ENCODE data around the gene SCNN1A.
A peak's percentile ranks its signal among the peaks of the same experiment; 100 is the strongest.

The SCNN1A gene

DNA sequence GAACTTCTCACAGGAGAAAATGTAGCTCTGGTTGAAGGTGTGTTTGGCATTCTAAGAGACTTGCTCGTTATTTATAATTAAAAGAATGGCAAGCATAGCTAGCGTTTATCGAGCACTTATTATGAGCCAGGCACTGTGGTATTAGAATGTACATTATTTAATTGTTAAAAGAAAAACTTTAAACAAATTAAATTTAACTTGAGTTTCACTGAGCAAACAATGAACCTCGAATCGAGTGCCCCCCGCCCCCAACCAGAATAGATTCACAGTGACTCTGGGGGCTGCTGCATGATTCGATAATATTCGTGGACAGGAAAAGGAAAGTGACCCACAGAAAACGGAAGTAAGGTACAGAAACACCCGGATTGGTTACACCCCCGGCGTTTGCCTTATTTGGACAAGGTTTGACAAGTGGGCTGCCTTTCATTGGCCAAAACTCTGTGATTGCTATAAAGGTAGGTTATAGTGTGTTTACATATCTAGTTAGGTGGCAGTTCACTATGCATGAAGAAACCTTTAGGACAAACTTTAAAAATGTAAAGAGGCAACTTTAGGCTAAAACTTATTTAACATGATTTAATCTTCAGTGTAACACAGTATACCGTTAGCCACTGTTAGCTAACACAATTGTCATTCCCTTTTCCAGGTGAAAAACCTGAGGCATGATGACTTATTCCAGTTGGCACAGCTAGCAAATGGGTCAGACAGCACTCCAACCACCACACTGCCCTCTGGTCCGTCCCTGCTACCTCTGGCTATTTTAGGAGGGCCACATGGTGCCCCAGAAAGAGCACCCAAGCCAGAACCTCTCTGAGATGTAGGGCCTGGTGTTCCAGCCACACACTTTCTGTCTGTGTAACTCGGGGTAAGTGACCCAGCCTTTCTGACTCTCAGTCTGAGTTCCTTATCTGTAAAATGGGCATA lies 7.1 kb downstream of the SCNN1A start:
- no peak for DNase-seq

DNA sequence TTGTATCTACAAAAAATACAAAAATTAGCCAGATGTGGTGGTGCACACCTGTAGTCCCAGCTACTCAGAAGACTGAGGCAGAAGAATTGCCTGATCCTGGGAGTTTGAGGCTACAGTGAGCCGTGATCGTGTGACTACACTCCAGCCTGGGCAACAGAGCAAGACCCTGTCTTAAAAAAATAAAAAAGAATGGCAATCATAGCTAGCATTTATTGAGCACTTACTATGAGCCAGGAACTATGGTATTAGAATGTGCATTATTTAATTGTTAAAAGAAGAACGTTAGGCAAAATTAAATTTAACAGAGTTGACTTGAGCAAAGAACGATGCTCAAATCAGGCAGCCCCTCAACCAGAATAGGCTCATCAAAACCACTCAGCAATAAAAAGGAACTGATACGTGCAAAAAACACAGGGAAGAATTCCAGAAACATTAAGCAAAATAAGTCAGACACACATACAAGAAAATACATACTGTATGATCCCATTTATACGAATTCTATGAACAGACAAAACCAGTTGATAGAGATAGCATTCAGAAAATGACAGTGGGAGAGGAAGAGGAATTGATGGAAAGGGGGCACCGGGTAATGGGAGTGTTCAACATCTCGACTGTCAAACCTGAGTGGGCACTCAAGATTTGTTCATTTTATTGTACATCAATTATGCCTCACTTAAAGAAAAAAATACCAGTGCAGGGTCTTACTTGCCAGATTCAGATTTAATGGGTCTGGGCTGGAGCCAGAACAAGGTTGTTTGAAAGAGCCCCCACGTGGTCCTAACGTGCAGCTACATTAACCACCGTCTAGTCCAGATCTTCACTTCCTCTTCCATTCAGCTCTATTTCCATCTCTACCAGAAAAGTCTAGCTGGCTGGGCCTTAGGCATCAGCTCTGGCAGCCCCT lies 8.0 kb downstream of the SCNN1A start:
- DNase-seq: peak; percentile 35

DNA sequence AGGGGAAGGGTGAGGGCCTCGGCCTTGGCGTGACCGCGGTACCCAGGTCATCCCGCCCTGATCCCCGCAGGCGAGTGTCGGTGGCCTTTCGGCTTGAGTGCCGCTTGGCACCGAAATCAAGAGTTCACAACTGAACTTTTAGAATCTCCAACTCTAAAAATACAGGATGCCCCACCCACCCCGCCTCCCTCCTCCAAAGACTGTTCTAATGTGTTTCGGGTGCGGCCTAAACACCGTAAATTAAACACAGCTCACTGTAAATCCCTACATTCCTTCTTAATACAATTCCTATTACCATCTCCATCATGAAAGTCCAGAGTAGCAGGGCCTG lies 11.4 kb downstream of the SCNN1A start:
- no peak for DNase-seq

DNA sequence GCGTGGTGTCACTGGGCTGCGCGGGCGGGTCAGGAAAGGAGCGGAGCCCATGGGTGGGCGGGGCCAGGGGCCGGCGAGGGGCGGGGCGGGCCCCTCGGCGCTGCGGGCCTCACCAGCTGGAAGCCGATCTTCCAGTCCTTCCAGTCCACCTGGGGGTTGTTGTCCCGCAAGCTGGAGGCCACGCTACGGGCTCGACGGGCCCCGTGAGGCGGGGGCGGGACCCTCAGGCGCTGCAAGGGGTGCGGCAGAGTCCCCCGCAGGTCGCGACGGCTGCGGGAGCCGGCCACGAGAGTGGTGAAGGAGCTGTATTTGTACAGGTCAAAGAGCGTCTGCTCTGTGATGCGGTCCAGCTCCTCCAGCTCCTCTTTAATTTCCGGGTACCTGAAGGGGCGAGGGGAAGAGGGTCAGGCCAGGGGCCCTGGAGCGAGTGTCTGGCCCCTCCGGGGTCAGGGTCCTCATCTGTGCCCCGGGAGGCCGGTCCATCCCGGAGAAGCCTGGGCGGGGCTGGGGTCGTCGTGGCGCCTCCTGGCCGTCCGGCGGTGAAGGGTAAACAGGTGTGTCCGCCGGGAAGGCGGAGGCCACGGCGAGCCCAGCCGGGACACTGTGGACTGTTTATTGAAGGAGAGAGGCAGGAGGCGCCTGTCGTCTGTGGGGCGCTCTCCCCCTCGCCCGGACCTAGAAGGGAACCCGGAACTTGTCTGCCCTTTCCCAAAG lies 11.9 kb downstream of the SCNN1A start:
- peak; percentile 59 for DNase-seq

DNA sequence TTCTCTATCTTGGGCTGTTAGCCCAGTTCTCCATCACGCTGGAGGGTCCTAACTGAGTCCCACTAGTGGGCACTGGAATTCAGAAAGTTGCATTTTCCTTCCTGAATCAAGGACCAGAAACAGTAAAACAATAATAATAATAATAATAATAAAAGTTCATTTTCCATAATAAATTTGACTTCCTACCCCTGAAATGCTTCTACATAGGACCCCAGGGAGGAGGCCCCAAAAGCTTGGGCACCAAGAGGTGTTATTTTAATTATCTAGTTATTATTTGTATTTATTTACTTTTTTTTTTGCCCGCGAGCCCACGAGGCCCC lies 12.4 kb downstream of the SCNN1A start:
- no peak for DNase-seq

DNA sequence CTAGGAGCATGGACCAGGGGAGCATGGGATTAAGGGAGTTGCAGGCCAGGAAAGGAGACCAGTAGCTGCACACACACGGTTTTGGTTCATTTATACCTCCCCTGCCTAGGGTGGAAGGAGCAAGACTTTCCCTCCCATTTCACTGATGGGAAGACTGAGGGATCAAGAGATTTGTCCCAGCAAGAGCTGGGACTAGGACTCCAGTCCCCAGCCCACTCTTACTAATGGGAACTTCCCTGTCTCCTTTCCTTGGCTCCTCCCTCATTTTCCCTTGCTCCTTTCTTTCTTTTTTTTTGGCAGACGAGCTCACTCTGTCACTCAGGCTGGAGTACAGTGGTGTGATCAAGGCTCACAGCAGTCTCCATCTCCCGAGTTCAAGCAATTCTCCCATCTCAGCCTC lies 13.0 kb downstream of the SCNN1A start:
- no peak for DNase-seq

DNA sequence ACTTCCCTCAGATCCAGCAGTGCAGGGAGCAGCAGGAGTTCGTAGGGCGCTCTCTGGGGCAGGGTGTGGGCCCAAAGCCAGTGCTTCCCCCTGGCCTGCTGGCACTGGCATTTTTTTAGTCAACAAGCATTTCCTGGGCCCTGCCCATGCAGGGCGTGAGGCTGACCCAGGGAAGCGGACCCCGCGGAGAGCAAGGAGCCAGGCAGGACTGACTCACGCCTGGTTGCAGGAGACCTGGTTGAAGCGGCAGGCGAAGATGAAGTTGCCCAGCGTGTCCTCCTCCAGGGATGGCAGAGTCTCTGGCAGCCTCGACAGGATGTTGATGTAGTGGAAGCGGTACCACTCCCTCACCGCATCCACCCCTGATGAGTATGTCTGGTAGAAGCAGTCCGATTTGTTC lies 13.5 kb downstream of the SCNN1A start:
- DNase-seq: no peak

DNA sequence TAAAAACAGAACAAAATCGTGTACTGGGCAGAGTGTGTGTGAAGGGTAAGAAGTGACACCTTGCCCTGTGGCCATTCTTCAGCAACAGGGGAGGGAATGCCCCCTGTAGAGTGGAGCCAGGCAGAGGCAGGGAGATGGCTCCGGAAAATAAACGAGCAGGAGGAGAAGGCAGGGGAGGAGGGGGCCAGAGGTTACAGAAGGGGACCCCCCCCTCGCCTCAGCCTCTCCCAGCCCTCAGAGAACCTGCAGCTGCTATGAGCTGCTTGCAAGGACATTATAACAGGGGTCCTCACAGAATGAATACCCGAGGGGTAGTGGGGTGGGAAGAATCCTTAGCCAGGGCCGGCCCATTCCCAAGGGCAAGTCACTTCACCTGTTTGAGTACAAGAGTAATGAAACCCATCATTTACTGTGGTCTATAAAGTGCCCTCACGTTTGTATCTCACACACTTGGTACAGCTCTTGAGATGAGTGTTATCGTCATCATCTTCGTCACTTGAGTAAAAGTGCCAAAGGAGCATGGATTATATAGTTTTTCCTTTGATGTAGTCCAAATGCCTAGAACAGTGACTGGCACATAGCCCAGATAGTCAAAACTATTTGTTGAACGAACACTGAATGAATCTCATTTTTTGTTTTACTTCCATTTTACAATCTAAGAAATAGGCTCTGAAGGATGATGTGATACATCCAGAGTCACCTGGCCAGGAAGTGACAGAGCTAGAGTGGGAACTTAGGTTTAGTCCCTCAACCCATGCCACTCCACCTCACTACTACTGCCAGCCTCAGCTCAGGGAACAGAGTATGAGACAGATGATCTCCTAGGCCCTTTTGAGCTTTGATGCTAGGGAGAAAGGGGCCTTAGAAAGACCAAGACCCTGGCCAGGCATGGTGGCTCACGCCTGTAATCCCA lies 14.5 kb downstream of the SCNN1A start:
- no peak for DNase-seq

DNA sequence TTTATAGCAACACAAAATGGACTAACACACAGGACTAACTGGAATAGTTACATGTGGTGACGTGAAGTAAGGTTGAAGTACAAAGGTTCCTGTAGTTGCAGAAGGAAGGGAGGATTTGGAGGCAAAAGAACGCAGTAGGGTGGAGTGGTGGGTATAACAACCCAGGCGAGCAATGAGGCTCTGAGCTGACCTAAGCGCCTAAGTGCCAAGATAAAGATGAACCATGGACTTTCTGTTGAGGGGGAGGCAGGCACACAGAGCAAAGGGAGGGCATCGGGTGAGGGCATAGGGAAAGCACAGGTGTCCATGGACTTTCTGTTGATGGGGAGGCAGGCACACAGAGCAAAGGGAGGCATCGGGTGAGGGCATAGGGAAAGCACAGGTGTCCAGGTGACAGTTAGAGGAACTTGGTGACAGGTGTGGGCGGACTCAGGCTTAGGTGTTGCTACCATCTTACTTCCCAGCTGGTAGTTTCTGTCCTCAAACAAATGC lies 15.2 kb downstream of the SCNN1A start:
- DNase-seq: no peak

DNA sequence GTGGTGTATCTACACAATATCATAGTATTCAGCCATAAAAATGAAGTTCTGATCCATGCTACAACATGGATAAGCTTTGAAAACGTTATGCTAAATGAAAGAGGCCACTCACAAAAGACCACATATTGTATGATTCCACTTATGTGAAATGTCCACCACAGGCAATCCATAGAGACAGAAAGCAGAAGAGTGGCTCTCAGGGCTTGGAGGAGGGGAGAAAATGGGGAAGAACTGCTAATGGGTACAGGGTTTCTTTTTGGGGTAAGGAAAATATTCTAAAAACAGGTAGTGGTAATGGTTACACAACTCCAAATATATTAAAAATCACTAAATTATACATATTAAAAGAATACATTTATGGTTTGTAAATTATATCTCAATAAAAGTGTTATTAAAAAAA lies 16.5 kb downstream of the SCNN1A start:
- DNase-seq: no peak

DNA sequence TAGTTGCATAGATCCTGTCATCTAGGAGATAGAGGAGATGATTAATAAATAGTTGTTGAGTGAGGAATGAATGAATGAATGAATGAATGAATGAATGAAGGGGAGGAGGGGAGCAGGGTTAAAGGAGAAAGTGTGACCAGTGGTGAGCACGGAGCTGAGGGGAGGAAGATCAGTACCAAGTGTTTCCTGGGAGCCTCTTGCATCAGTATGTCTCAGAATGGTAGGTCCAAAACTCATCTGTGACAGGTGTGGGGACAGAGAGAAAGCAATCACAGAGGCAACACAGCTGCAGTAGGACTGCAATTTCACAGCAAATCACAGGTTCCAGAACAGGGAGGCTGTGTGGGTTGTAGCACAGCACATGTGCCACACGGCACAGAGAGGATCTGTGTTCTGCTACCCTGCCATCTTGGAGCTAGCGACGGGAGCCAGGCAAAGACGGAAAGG lies 19.0 kb downstream of the SCNN1A start:
- no peak for DNase-seq

DNA sequence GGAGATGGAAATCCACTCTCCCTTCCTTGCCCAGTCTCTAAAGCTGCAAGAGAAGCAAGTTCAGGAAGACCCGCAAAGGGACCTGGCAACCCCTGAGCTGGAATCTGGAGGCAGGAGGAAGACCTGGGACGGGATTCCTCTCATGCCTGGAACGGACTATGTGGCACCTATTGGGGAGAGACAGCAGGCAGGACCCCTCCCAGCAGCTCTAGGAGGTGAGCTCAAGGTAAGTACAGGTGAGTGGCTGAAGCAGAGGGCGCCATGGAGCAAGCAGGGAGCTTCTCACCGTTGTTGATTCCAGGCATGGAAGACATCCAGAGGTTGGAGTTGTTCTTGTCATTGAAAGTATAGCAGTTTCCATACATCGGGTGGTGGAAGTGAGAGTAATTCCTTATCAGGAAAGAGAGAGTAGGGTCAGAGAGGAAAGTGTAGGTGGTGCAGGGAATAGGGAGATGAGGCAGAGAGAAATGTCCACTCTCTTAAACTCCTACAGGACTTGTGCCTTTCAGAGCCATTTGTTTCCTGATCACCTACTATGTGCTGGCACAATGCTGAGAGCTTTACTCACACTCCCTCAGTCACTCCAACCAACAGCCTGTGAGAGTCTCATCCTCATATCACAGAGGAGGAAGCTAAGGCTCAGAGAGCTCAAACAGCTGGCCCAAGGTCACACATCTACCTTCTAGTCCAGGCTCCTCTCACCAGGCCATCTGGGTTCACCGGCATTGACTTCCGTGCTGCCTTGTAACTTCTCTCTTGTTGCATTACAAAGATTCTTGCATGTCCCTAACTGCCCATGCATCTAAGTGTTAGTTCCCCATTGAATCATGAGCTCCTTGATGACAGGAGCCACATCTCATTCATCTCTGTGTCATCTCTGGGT lies 19.6 kb downstream of the SCNN1A start:
- DNase-seq: no peak

DNA sequence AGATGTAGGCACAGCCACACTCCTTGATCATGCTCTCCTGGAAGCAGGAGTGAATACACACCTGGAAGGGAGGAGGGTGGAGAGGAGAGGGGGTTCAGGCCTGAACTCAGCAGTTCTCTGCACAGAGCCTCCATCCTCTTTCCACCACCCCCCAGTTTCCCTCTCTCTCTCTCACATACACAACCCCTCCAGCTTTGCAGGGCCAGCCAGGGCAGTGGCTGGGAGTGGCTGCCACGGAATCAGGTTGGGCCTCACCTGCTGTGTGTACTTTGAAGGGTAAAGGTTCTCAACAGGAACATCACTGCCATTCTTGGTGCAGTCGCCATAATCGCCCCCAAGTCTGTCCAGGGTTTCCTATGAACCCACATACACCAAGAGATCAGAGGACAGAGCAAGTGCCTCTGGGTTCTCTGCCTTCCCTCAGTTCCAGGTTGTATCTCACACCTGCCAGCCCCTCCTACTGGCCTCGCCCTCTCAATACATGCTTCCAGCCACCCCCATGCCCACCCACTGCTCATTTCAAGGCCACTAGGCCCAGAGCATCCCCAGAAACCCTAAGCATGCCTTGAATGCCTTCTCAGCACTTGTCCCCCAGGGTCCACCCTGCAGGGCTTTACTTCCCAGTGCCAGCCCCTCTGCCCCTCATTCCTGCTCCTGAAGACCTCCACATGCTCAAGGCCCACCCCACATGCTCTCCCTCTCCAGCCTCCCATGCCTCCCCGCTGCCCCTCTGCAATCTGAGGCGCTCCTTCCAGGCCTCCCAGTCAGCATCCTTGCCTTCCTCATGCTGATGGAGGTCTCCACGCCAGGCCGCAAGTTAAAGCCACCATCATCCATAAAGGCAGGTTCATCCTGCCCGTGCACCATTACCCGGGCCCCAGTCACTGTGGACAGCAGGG lies 20.6 kb downstream of the SCNN1A start:
- no peak for DNase-seq

DNA sequence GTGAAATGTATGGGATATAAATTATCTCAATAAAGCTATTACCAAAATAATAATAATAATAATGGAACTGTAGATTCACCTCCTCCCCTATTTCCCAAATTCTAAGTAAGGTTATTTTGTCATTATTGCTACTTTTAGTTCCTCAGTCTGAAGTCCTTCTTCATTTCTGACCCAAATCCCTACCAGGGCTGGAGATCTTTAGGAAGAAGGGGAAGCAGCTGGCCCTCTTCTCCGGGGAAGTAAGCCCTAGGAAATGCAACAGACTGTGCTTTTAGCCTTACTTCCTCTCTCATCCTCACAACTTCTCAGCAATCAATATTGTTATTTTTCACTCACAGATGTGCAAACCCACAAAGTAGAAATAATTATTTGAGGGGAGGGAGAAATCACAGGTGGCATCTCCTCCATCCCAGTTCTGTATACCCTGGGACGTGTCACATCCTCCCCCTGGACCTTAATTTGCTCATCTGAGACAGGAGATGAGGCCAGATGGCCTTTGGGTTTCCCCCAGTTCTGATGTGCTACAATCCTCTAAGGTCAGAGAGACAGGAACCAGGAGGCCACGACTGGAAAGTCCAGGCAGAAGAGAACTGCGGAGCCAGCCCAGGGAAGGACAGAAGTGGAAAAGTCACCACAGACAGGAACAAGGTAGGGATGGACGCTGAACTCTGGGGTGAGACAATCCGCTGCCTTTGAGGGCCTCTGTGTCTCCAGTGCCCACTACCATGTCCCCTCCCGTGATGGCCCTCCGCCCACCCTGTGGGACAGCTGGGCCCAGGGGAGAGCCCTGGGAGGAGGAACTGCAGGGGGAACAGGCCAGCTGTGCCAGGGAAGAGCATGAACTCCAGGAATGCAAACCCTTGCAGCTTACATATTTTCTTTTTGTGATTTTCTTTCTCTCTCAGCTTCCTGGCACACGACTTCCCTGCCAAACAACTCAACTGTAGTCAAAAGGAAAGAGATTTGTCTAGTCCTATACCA lies 22.9 kb downstream of the SCNN1A start:
- no peak for DNase-seq

DNA sequence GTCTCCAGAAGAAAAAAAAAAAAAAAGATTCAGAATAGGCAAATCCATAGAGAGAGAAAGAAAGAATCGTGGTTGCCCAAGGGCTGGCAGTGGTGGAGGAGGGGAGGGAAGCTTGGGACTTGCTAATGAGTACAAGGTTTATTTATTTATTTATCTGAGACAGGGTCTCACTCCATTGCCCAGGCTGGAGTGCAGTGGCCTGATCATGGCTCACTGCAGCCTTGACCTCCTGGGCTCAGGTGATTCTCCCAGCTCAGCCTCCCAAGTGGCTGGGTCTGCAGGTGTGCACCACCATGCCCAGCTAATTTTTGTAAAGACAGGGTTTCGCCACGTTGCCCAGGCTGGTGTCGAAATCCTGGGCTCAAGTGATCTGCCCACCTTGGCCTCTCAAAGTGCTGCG lies 23.7 kb downstream of the SCNN1A start:
- DNase-seq: no peak

DNA sequence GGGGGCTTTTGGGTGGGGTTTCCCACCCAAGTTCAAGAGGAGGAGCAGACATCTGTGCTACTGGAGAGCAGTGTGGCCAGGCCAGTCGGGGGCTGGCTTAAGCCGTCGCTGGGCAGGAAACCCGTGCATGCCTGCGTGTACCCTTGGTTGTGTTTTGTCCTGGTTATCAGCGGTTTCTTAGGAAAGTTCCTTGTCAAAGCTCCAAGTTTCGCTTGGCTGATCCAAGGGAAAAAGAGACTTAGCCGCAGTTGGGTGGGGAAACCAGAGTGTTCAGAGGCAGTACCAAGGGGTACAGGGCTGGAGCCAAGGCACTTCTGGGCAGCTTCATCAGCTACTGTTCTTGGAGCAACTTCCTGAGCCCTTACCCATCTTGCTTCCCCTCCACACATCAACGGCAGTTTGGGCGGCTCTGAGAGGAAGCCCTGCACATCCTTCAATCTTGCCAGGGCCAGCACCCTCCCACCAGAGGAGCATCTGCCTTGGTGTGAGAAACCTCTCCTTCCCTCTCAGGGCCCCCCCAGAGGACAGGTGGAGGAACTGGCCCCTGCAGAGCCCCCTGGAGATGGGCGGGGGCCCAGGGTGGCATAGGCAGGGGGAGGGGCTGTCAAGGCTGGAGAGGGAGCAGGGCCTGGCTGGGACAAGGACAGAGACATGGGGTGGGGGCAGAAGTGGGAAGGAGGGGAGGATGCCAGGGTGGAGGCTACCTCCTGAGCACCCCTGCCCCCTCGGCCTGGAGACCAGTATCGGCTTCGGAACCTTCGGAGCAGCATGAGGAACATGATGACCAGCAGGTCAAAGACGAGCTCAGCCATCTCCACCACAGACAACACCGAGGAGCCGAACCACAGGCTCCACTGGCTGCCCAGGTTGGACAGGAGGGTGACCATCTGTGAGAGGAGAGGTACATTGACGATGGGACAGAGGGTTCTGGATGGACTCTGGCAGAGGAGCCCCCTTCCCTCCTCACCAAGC lies 27.7 kb downstream of the SCNN1A start:
- DNase-seq: no peak

DNA sequence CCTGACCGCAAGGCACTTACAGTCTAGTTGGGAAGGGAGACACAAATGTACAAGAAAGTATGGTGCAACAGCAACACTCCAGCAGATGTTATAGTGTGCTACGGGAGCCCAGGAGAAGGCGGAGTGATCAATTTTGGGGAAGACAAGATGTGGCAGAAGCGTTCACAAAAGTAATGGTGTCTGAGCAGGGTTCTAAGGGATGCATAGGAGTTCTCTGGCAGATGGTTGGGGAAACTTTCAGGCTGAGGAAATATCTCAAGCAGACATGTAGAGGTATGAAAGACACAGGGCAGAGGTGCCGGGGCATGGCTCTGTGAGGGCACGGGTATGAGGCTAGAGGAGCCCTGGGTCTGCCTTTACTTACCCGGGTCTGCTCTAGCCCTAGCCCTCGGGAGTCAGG lies 28.4 kb downstream of the SCNN1A start:
- no peak for DNase-seq
